Upper lobe of right lung (tissue), 1 donor: Measurements from ENCODE around the gene PTPRN2. TPM values are rescaled to one million over a fixed set of nuclear protein-coding genes. Genes with fewer than 3 reads are reported as not detected.

Experiments used
- ATAC-seq: fragments of 200-7000 bp; cut with Tn5 transposase; one replicate; pipeline ENCODE4 v1.9.1; 2020; ENCODE audit warnings: mild to moderate bottlenecking, moderate library complexity
- DNase-seq: peaks from one replicate; pipeline ENCODE4 v3.0.0-alpha.2; 2020
- H3K27ac ChIP-seq: fragments of 200-600 bp; one replicate; pipeline ENCODE4 v1.8.0; 2022
- H3K27me3 ChIP-seq: fragments of 200-600 bp; one replicate; pipeline ENCODE4 v1.8.0; 2022; ENCODE audit warnings: mild to moderate bottlenecking
- H3K36me3 ChIP-seq: fragments of 200-600 bp; one replicate; pipeline ENCODE4 v1.8.0; 2022
- H3K4me1 ChIP-seq: fragments of 200-600 bp; one replicate; pipeline ENCODE4 v1.8.0; 2022
- H3K4me3 ChIP-seq: fragments of 200-600 bp; one replicate; pipeline ENCODE4 v1.8.0; 2022; ENCODE audit warnings: mild to moderate bottlenecking
- H3K9me3 ChIP-seq: fragments of 200-600 bp; one replicate; pipeline ENCODE4 v1.8.0; 2022
- CTCF ChIP-seq: fragments of 200-600 bp; IDR thresholded peaks from one replicate; pipeline ENCODE4 v1.8.0; 2022; ENCODE audit warnings: antibody characterized with exemption
- intact Hi-C: fragments of 100-400 bp; cut with DNase I; formaldehyde crosslinking; loops from one replicate; pipeline ENCODE4 v1.11.0; 2022
- total RNA-seq: library from RNA; stranded (reverse); fragmentation: NEBNext Ultra II Directional; extraction: Animal tissue kit (Norgen Biotek cat#: 25700); gene quantifications from one replicate; pipeline ENCODE4 v1.2.1, GENCODE V29; 2021
- donor health status: DM: no; HTN: yes; CAD: no; lungs with severe emphysema.

The PTPRN2 gene
- total RNA-seq, 1 donor from 2014 or later = 4.9 TPM

GRCh38 chr7:158531661-158532060 is 56.0 kb downstream of the PTPRN2 start:
- Histone ChIP-seq H3K27ac (no peak overlapping the region), H3K4me1 (no peaks in the 10 kb centered on the region), H3K9me3 (no peaks in the 10 kb centered on the region), H3K27me3 (no peaks in the 10 kb centered on the region), H3K36me3 (no peaks in the 10 kb centered on the region), H3K4me3 (no peak overlapping the region)
- intact Hi-C loops = no loop called here
- TF ChIP-seq CTCF = no peak
- DNase-seq (no peak), ATAC-seq (no peak)

GRCh38 chr7:158530800-158531609 is 56.6 kb downstream of the PTPRN2 start:
- Histone ChIP-seq H3K36me3 (no peaks in the 10 kb centered on the region), H3K4me1 (no peaks in the 10 kb centered on the region), H3K27ac (no peak overlapping the region), H3K27me3 (no peaks in the 10 kb centered on the region), H3K4me3 (no peak overlapping the region), H3K9me3 (no peaks in the 10 kb centered on the region)
- DNase-seq (no peak), ATAC-seq (no peak)
- no peak for TF ChIP-seq CTCF
- intact Hi-C loops = no loop called here

DNA sequence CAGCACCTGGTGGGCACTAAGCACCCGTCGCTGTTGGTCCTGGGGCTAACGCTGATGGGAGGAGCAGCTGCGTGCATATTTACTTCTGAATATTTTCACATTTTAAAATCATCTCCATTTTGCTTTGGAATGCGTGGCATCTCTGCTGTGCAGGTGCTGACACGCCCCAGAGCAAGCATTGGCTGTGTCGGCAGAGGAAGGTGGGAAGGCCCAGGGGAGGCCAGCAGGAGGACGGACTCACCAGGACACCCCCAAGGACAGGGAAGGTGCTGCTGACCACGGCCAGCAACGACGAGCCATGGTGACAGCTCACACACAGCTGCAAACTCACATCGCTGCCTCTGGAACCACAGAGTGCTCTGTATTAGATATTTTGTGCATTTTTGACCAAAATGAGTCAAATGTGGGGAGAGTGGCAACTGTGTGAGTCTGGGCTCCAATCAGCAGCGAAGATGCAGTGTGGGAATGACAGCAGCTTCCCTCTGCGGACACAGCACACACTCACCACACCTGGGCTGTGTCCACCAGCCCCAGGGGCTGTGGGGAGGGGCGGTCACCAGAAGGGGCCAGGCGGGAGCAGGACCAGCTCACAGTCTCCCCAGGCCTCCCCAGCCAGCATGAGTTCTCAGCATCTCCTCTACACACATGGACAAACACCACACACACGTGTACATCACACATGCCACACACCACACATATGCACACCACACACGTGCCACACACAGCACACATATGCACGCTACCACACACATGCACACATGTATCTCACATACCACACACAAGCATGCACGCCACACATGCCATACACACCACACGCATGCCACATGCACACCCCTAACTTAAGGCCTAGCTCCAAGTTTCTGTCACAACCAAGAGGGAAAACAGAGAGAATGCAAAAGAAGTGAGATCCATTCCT is 58.2 kb downstream of the PTPRN2 start:
- H3K9me3 ChIP-seq = no peaks in the 10 kb centered on the region
- H3K36me3 ChIP-seq = no peaks in the 10 kb centered on the region
- intact Hi-C loops = no loop called here
- no peak overlapping the region for H3K27ac ChIP-seq
- H3K4me3 ChIP-seq = no peak overlapping the region
- no peaks in the 10 kb centered on the region for H3K4me1 ChIP-seq
- no peak for ATAC-seq
- TF ChIP-seq CTCF = no peak
- H3K27me3 ChIP-seq = no peaks in the 10 kb centered on the region
- no peak for DNase-seq

GRCh38 chr7:158527915-158528502 is 59.6 kb downstream of the PTPRN2 start:
- Histone ChIP-seq H3K27me3 (no peaks in the 10 kb centered on the region), H3K4me3 (no peak overlapping the region), H3K4me1 (no peaks in the 10 kb centered on the region), H3K9me3 (no peaks in the 10 kb centered on the region), H3K27ac (no peak overlapping the region), H3K36me3 (no peaks in the 10 kb centered on the region)
- DNase-seq (no peak), ATAC-seq (no peak)
- TF ChIP-seq CTCF = no peak
- intact Hi-C loops = no loop called here

- Histone ChIP-seq H3K4me1 (no peaks in the 10 kb centered on the region), H3K36me3 (no peaks in the 10 kb centered on the region), H3K27ac (no peak overlapping the region), H3K4me3 (no peak overlapping the region), H3K9me3 (no peaks in the 10 kb centered on the region), H3K27me3 (no peaks in the 10 kb centered on the region)
- no peak for DNase-seq
- TF ChIP-seq CTCF = no peak
- intact Hi-C loops = no loop called here
- ATAC-seq = no peak
These were observed 60.1 kb downstream of the PTPRN2 start for GRCh38 chr7:158527495-158527894.
